ENCODE data around the gene MYRIP. TPM values are rescaled to one million over a fixed set of nuclear protein-coding genes. Genes with fewer than 3 reads are reported as not detected.
"Not testable (repeated sequence)": the region's sequence is repeated elsewhere in the genome, so short reads cannot be mapped to it uniquely, and the experiment has no call there.

The MYRIP gene
- total RNA-seq, 3 donors from 2014 or later, result 2.3 to 4.8 (median 2.6) TPM

GRCh38 chr3:40129981-40130380 lies 320.6 kb downstream of the MYRIP start:
- no peak overlapping the region for H3K27ac ChIP-seq
- TF ChIP-seq POLR2A (IDR thresholded peaks at IDR 0.05) (no peak), CTCF (IDR thresholded peaks at IDR 0.05) (no peak), POLR2AphosphoS5 (IDR thresholded peaks at IDR 0.05) (no peak)

GRCh38 chr3:40130721-40131120 lies 321.3 kb downstream of the MYRIP start:
- no peaks in the 10 kb centered on the region for H3K27me3 ChIP-seq
- DNase-seq (ENCODE audit: low spot score in 2 of 2), result no peak
- intact Hi-C loops (cut with DNase I; ENCODE audit: low total_unique reads), result no loop called here
- TF ChIP-seq CTCF (IDR thresholded peaks at IDR 0.05) (no peak), POLR2A (IDR thresholded peaks at IDR 0.05) (no peak), POLR2AphosphoS5 (IDR thresholded peaks at IDR 0.05) (no peak)
- H3K4me3 ChIP-seq, result no peak overlapping the region
- peaks cover 0 to 6% of the 10 kb centered on the region in 2 donors for H3K9me3 ChIP-seq
- H3K27ac ChIP-seq, result no peak overlapping the region
- H3K4me1 ChIP-seq, result no peaks in the 10 kb centered on the region
- H3K36me3 ChIP-seq, result no peaks in the 10 kb centered on the region

More at GRCh38 chr3:40129981-40130380, 320.6 kb downstream of the MYRIP start:
- intact Hi-C loops (cut with DNase I; ENCODE audit: low total_unique reads), result no loop called here
- Histone ChIP-seq H3K4me3 (no peak overlapping the region), H3K4me1 (no peaks in the 10 kb centered on the region), H3K36me3 (no peaks in the 10 kb centered on the region), H3K27me3 (no peaks in the 10 kb centered on the region), H3K9me3 (peaks cover 0 to 6% of the 10 kb centered on the region in 2 donors)
- no peak for DNase-seq (ENCODE audit: low spot score in 2 of 2)

GRCh38 chr3:40133886-40134575 lies 324.6 kb downstream of the MYRIP start:
- H3K27ac ChIP-seq; H3K27me3 ChIP-seq; H3K4me1 ChIP-seq; DNase-seq (ENCODE audit: low spot score in 2 of 2); H3K9me3 ChIP-seq; intact Hi-C loops (cut with DNase I; ENCODE audit: low total_unique reads); H3K4me3 ChIP-seq; H3K36me3 ChIP-seq: not testable (repeated sequence)

GRCh38 chr3:40137591-40138295 lies 328.3 kb downstream of the MYRIP start:
- no peak for TF ChIP-seq CTCF (IDR thresholded peaks at IDR 0.05)
- no peak for TF ChIP-seq POLR2AphosphoS5 (IDR thresholded peaks at IDR 0.05)
- TF ChIP-seq POLR2A (IDR thresholded peaks at IDR 0.05), result no peak
- Histone ChIP-seq H3K36me3 (no peaks in the 10 kb centered on the region), H3K4me3 (no peak overlapping the region), H3K9me3 (no peaks in the 10 kb centered on the region), H3K27me3 (no peaks in the 10 kb centered on the region), H3K27ac (no peak overlapping the region), H3K4me1 (no peaks in the 10 kb centered on the region)
- intact Hi-C loops (cut with DNase I; ENCODE audit: low total_unique reads), result no loop called here
- DNase-seq (ENCODE audit: low spot score in 2 of 2), result no peak

GRCh38 chr3:40143283-40144090 lies 334.1 kb downstream of the MYRIP start:
- H3K4me1 ChIP-seq, result no peaks in the 10 kb centered on the region
- intact Hi-C loops (cut with DNase I; ENCODE audit: low total_unique reads), result no loop called here
- H3K27ac ChIP-seq, result no peak overlapping the region
- no peaks in the 10 kb centered on the region for H3K27me3 ChIP-seq
- no peak for DNase-seq (ENCODE audit: low spot score in 2 of 2)
- no peaks in the 10 kb centered on the region for H3K9me3 ChIP-seq
- no peak overlapping the region for H3K4me3 ChIP-seq
- TF ChIP-seq POLR2A (IDR thresholded peaks at IDR 0.05), result no peak
- no peak for TF ChIP-seq CTCF (IDR thresholded peaks at IDR 0.05)
- no peak for TF ChIP-seq POLR2AphosphoS5 (IDR thresholded peaks at IDR 0.05)
- H3K36me3 ChIP-seq, result no peaks in the 10 kb centered on the region
